H1 (cell line): ENCODE results near the gene RPS3.
A peak's percentile ranks its signal among the peaks of the same experiment; 100 is the strongest.

ENCODE experiments used
- CHD2 ChIP-seq: IDR thresholded peaks from 2 replicates; pipeline ENCODE4 v1.6.1; 2012; ENCODE audit warnings: low read length, improper control_type of control experiment
- EP300 ChIP-seq, 2 experiments: IDR thresholded peaks; 1 replicate in 1 of 2; 2 replicates in 1 of 2; pipeline ENCODE4 v1.6.1; 2011 to 2012; ENCODE audit warnings: low read depth in 2 of 2, low read length in 2 of 2, mild to moderate bottlenecking in 2 of 2, borderline replicate concordance in 1 of 2, inconsistent platforms in 1 of 2, moderate library complexity in 1 of 2
- EZH2 ChIP-seq: fragments of 200-600 bp; sonication (generic); IDR thresholded peaks from 2 replicates; pipeline ENCODE4 v1.7.1; 2012; ENCODE audit warnings: low read depth, mild to moderate bottlenecking, moderate library complexity, low read length, inconsistent platforms; ENCODE audit not compliant: severe bottlenecking
- POLR2A ChIP-seq, 2 experiments: IDR thresholded peaks; 1 replicate in 1 of 2; 2 replicates in 1 of 2; pipeline ENCODE4 v1.6.1; 2011; ENCODE audit warnings: low read depth in 2 of 2, low read length in 2 of 2, mild to moderate bottlenecking in 2 of 2; ENCODE audit errors: control extremely low read depth in 1 of 2
- POLR2AphosphoS5 ChIP-seq: IDR thresholded peaks from 2 replicates; pipeline ENCODE4 v1.6.1; 2011; ENCODE audit warnings: low read depth, low read length
- RFX5 ChIP-seq: IDR thresholded peaks from 2 replicates; pipeline ENCODE4 v1.6.1; 2011; ENCODE audit warnings: low read depth, low read length, improper control_type of control experiment, borderline replicate concordance
- SIX5 ChIP-seq: IDR thresholded peaks from 2 replicates; pipeline ENCODE4 v1.6.1; 2011; ENCODE audit warnings: mild to moderate bottlenecking, low read depth, low read length
- SP4 ChIP-seq: IDR thresholded peaks from 2 replicates; pipeline ENCODE4 v1.6.1; 2012; ENCODE audit warnings: low read length, inconsistent platforms
- TAF1 ChIP-seq: IDR thresholded peaks from 2 replicates; pipeline ENCODE4 v1.6.1; 2011; ENCODE audit warnings: mild to moderate bottlenecking, low read depth, low read length
- TEAD4 ChIP-seq: IDR thresholded peaks from 2 replicates; pipeline ENCODE4 v1.6.1; 2012; ENCODE audit warnings: low read depth, low read length, inconsistent platforms, mixed read lengths
- TF ChIP-seq, protein P1 (sequence below), 3 experiments: IDR thresholded peaks; 1 replicate in 2 of 3; 2 replicates in 1 of 3; pipeline versions ENCODE4 v1.5.1 to v1.6.1; 2011; ENCODE audit warnings: low read length in 3 of 3, mild to moderate bottlenecking in 3 of 3, inconsistent platforms in 2 of 3, low read depth in 1 of 3, moderate library complexity in 1 of 3; ENCODE audit not compliant: insufficient read depth in 1 of 3; ENCODE audit errors: control extremely low read depth in 1 of 3
- TF ChIP-seq, protein P2 (sequence below): IDR thresholded peaks from 2 replicates; pipeline ENCODE4 v1.6.1; 2012; ENCODE audit warnings: inconsistent platforms
- TF ChIP-seq, protein P3 (sequence below): IDR thresholded peaks from 2 replicates; pipeline ENCODE4 v1.6.1; 2012; ENCODE audit warnings: low read length, inconsistent platforms

DNA sequence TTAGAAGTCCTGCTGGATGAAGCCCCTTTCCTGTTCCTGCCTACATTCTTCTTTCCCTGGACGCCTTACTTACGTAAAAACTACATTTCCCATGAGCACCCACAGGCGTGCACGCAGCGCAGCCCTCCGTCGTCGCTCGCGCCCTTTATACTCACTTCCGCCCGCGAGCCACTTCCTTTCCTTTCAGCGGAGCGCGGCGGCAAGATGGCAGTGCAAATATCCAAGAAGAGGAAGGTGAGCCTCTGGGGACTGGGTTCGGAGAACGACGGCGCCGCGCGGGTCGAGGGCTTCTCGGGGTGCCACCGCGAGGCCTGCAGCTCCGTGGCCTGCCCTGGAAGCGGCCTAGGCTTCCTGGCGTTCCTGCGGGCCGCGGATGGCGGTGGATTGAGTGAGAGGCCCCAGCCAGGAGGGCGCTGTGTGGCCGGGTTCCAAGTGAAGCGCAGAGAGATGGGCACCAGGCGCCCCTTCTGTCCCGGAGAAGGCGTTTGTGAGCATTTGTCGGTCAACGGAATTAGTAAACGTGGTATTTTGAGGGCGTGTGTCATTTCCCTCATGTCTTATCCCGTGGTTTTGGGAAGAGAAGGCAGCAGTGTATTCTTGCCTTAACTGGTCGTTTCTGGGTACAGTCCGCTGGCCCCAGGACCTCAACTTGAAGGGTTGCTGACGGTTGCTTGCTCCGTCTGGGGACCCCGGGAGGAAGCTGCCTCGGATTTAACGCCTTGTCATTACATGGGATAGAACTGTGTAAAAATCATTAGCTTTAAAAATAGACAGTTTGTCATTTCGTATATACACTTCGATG lies at the start of gene RPS3:
- peak; percentile 100 for TF ChIP-seq TAF1
- TF ChIP-seq, protein P1, sequence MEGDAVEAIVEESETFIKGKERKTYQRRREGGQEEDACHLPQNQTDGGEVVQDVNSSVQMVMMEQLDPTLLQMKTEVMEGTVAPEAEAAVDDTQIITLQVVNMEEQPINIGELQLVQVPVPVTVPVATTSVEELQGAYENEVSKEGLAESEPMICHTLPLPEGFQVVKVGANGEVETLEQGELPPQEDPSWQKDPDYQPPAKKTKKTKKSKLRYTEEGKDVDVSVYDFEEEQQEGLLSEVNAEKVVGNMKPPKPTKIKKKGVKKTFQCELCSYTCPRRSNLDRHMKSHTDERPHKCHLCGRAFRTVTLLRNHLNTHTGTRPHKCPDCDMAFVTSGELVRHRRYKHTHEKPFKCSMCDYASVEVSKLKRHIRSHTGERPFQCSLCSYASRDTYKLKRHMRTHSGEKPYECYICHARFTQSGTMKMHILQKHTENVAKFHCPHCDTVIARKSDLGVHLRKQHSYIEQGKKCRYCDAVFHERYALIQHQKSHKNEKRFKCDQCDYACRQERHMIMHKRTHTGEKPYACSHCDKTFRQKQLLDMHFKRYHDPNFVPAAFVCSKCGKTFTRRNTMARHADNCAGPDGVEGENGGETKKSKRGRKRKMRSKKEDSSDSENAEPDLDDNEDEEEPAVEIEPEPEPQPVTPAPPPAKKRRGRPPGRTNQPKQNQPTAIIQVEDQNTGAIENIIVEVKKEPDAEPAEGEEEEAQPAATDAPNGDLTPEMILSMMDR (IDR thresholded peaks at IDR 0.05; ENCODE audit: control extremely low read depth in 1 of 3, insufficient read depth in 1 of 3, low read depth in 1 of 3, low read length in 3 of 3), result no peak
- TF ChIP-seq POLR2AphosphoS5, result peak; percentile 99
- no peak for TF ChIP-seq SP4
- TF ChIP-seq EP300 (IDR thresholded peaks at IDR 0.05; ENCODE audit: borderline replicate concordance in 1 of 2, low read depth in 2 of 2, low read length in 2 of 2), result no peak
- no peak for TF ChIP-seq EZH2
- peak; percentile 99 for TF ChIP-seq POLR2A (IDR thresholded peaks at IDR 0.05; ENCODE audit: control extremely low read depth in 1 of 2, low read depth in 2 of 2, low read length in 2 of 2)
- TF ChIP-seq, protein P2, sequence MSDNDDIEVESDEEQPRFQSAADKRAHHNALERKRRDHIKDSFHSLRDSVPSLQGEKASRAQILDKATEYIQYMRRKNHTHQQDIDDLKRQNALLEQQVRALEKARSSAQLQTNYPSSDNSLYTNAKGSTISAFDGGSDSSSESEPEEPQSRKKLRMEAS, result peak; percentile 91
- no peak for TF ChIP-seq RFX5
- TF ChIP-seq SIX5, result peak; percentile 86
- no peak for TF ChIP-seq CHD2
- no peak for TF ChIP-seq TEAD4
- TF ChIP-seq, protein P3, sequence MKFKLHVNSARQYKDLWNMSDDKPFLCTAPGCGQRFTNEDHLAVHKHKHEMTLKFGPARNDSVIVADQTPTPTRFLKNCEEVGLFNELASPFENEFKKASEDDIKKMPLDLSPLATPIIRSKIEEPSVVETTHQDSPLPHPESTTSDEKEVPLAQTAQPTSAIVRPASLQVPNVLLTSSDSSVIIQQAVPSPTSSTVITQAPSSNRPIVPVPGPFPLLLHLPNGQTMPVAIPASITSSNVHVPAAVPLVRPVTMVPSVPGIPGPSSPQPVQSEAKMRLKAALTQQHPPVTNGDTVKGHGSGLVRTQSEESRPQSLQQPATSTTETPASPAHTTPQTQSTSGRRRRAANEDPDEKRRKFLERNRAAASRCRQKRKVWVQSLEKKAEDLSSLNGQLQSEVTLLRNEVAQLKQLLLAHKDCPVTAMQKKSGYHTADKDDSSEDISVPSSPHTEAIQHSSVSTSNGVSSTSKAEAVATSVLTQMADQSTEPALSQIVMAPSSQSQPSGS, result peak; percentile 17; the same call in 1 of the 2 replicates
